K562 (cell line): ENCODE data around the gene PSMC4. TPM values are rescaled to one million over a fixed set of nuclear protein-coding genes. Genes with fewer than 3 reads are reported as not detected.
A peak's percentile ranks its signal among the peaks of the same experiment; 100 is the strongest.

ENCODE experiments used
- BRF1 ChIP-seq: IDR thresholded peaks from 3 replicates; pipeline ENCODE4 v1.6.1; 2011; ENCODE audit warnings: borderline replicate concordance, mild to moderate bottlenecking; ENCODE audit not compliant: insufficient read length; ENCODE audit errors: extremely low read depth
- CREM ChIP-seq: IDR thresholded peaks from 2 replicates; pipeline ENCODE4 v1.6.1; 2014; ENCODE audit warnings: antibody characterized with exemption, low read depth
- DEAF1 ChIP-seq: fragments of 450-650 bp; formaldehyde crosslinking; IDR thresholded peaks from 2 replicates; pipeline ENCODE4 v1.4.0; 2020; ENCODE audit warnings: mild to moderate bottlenecking, moderate library complexity
- ETV5 ChIP-seq: sonication (generic); formaldehyde crosslinking; IDR thresholded peaks from 2 replicates; pipeline ENCODE4 v1.4.0; 2020; ENCODE audit warnings: low read depth, mild to moderate bottlenecking, missing genetic modification reagents
- GABPB1 ChIP-seq: sonication (generic); formaldehyde crosslinking; IDR thresholded peaks from 2 replicates; pipeline ENCODE4 v1.8.0; 2022; ENCODE audit warnings: mild to moderate bottlenecking, missing genetic modification reagents
- HCFC1 ChIP-seq: IDR thresholded peaks from 2 replicates; pipeline ENCODE4 v1.6.1; 2012; ENCODE audit warnings: low read depth, low read length, improper control_type of control experiment
- HMG20B ChIP-seq: fragments of 250-450 bp; sonication (Bioruptor Pico); IDR thresholded peaks from 2 replicates; pipeline ENCODE4 v1.5.0; 2021; ENCODE audit warnings: mild to moderate bottlenecking
- RBM34 ChIP-seq: fragments of 200-400 bp; formaldehyde crosslinking; IDR thresholded peaks from 2 replicates; pipeline ENCODE4 v1.6.1; 2018; ENCODE audit warnings: low read length, borderline replicate concordance; ENCODE audit not compliant: insufficient read depth
- SUPT5H ChIP-seq: fragments of 450-650 bp; IDR thresholded peaks from 2 replicates; pipeline ENCODE4 v1.6.1; 2016
- USF2 ChIP-seq: sonication (generic); formaldehyde crosslinking; IDR thresholded peaks from 2 replicates; pipeline ENCODE4 v1.5.0; 2020; ENCODE audit warnings: missing genetic modification reagents
- ZFP36 ChIP-seq: fragments of 150-350 bp; IDR thresholded peaks from 2 replicates; pipeline ENCODE4 v1.6.1; 2018; ENCODE audit warnings: low read length, low read depth; ENCODE audit not compliant: partially characterized antibody
- ZNF695 ChIP-seq: fragments of 450-650 bp; formaldehyde crosslinking; IDR thresholded peaks from 2 replicates; pipeline ENCODE4 v1.4.0; 2020; ENCODE audit warnings: mild to moderate bottlenecking, moderate library complexity
- ZNF699 ChIP-seq: fragments of 250-450 bp; sonication (Bioruptor Pico); IDR thresholded peaks from 2 replicates; pipeline ENCODE4 v1.8.0; 2021; ENCODE audit warnings: mild to moderate bottlenecking, moderate library complexity; ENCODE audit not compliant: insufficient replicate concordance
- ZNF75A ChIP-seq: fragments of 450-650 bp; formaldehyde crosslinking; IDR thresholded peaks from 2 replicates; pipeline ENCODE4 v1.4.0; 2020; ENCODE audit warnings: mild to moderate bottlenecking
- polyA plus RNA-seq, 8 experiments: library from polyadenylated mRNA; depleted of rRNA in 4 of 8; stranded (reverse) in 5 of 8; unstranded in 3 of 8; fragments of >200 nt; fragmentation: Nextera tagmentation in 2 of 8; fragmentation: Illumina TruSeq in 1 of 8; extraction: Ambion mirVana in 2 of 8; extraction: Trizol in 1 of 8; gene quantifications; 2 replicates each; pipeline versions ENCODE4 v1.2.1 to v1.2.3, GENCODE V29; 2011 to 2014; ENCODE audit warnings: inconsistent platforms in 1 of 8, missing spikeins in 1 of 8
- total RNA-seq, 7 experiments: library from RNA; depleted of rRNA in 6 of 7; stranded (reverse); fragments of >200 nt in 6 of 7; fragmentation: Illumina TruSeq in 2 of 7; extraction: Trizol in 2 of 7; gene quantifications; 2 replicates each; pipeline versions ENCODE4 v1.2.1 to v1.2.3, GENCODE V29; 2011 to 2021; ENCODE audit warnings: low replicate concordance in 1 of 7
- TF ChIP-seq, protein P1 (sequence below): fragments of 450-650 bp; IDR thresholded peaks from 2 replicates; pipeline ENCODE4 v1.6.1; 2016; ENCODE audit warnings: low read depth
- TF ChIP-seq, protein P2 (sequence below): fragments of 450-650 bp; formaldehyde crosslinking; IDR thresholded peaks from 2 replicates; pipeline ENCODE4 v1.4.0; 2020; ENCODE audit warnings: mild to moderate bottlenecking, mixed read lengths

Gene PSMC4
- total and polyA plus RNA-seq, 9 of the 15 experiments (the other 6 are each of a cell fraction or from before 2014, with no cell fraction given), result 45.9 to 475 (median 142) TPM

DNA sequence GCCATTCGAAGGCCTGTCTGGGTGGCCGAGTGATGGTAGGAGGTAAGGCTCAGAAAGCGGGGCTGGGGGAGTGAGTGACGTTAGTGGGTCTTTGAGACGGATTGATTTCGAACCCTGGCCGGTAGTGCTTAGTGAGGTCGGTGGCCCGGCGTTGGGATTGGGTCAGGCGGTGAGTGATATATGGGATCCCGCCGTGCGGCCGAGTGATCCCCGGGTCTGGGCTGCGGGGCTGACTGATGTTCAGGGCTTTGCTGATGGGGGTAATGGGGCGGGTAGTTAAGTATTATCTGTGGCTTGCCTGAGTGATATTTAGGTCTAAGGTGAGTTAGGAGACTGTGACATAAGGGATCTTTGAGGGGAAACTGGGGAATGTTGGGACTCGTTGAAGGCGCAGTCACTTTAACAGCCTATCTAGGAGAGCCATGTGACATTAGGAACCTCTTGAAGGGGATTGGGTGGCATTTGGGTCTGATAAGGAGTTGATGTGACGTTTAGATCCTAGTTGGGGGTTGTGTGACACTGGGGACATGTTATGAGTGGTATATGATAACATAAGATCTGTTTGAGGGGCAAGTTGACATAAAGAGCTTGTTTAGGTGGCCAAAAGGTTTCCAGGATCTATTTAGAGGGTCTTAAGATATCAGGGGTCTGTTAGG is 543 bp downstream of the PSMC4 start (continued):
- TF ChIP-seq, protein P1, sequence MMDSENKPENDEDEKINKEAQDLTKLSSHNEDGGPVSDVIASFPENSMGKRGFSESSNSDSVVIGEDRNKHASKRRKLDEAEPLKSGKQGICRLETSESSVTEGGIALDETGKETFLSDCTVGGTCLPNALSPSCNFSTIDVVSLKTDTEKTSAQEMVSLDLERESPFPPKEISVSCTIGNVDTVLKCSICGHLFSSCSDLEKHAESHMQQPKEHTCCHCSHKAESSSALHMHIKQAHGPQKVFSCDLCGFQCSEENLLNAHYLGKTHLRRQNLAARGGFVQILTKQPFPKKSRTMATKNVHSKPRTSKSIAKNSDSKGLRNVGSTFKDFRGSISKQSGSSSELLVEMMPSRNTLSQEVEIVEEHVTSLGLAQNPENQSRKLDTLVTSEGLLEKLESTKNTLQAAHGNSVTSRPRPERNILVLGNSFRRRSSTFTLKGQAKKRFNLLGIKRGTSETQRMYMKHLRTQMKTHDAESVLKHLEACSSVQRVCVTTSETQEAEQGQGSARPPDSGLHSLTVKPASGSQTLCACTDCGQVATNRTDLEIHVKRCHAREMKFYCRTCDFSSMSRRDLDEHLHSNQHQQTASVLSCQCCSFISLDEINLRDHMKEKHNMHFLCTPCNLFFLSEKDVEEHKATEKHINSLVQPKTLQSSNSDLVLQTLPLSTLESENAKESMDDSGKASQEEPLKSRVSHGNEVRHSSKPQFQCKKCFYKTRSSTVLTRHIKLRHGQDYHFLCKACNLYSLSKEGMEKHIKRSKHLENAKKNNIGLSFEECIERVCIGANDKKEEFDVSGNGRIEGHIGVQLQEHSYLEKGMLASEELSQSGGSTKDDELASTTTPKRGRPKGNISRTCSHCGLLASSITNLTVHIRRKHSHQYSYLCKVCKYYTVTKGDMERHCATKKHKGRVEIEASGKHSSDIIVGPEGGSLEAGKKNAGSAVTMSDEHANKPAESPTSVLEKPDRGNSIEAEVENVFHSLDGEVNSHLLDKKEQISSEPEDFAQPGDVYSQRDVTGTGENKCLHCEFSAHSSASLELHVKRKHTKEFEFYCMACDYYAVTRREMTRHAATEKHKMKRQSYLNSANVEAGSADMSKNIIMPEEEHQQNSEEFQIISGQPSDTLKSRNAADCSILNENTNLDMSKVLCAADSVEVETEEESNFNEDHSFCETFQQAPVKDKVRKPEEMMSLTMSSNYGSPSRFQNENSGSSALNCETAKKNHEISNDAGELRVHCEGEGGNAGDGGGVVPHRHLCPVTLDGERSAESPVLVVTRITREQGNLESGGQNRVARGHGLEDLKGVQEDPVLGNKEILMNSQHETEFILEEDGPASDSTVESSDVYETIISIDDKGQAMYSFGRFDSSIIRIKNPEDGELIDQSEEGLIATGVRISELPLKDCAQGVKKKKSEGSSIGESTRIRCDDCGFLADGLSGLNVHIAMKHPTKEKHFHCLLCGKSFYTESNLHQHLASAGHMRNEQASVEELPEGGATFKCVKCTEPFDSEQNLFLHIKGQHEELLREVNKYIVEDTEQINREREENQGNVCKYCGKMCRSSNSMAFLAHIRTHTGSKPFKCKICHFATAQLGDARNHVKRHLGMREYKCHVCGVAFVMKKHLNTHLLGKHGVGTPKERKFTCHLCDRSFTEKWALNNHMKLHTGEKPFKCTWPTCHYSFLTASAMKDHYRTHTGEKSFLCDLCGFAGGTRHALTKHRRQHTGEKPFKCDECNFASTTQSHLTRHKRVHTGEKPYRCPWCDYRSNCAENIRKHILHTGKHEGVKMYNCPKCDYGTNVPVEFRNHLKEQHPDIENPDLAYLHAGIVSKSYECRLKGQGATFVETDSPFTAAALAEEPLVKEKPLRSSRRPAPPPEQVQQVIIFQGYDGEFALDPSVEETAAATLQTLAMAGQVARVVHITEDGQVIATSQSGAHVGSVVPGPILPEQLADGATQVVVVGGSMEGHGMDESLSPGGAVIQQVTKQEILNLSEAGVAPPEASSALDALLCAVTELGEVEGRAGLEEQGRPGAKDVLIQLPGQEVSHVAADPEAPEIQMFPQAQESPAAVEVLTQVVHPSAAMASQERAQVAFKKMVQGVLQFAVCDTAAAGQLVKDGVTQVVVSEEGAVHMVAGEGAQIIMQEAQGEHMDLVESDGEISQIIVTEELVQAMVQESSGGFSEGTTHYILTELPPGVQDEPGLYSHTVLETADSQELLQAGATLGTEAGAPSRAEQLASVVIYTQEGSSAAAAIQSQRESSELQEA, result no peak
- no peak for TF ChIP-seq BRF1
- no peak; the same call in 1 of the 2 replicates for TF ChIP-seq SUPT5H
- no peak for TF ChIP-seq ZNF695 (CRISPR knock-in tag)
- no peak for TF ChIP-seq DEAF1 (CRISPR knock-in tag)
- TF ChIP-seq ZNF699, result no peak
- no peak for TF ChIP-seq HMG20B (CRISPR knock-in tag)
- TF ChIP-seq HCFC1, result no peak
- TF ChIP-seq ZFP36, result no peak
- peak; percentile 42; the same call in 1 of the 2 replicates for TF ChIP-seq CREM
- no peak for TF ChIP-seq RBM34
- no peak for TF ChIP-seq ZNF75A
- TF ChIP-seq ETV5 (CRISPR knock-in tag), result no peak; the same call in 1 of the 2 replicates
- TF ChIP-seq, protein P2, sequence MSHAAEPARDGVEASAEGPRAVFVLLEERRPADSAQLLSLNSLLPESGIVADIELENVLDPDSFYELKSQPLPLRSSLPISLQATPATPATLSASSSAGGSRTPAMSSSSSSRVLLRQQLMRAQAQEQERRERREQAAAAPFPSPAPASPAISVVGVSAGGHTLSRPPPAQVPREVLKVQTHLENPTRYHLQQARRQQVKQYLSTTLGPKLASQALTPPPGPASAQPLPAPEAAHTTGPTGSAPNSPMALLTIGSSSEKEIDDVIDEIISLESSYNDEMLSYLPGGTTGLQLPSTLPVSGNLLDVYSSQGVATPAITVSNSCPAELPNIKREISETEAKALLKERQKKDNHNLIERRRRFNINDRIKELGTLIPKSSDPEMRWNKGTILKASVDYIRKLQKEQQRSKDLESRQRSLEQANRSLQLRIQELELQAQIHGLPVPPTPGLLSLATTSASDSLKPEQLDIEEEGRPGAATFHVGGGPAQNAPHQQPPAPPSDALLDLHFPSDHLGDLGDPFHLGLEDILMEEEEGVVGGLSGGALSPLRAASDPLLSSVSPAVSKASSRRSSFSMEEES (CRISPR knock-in tag), result no peak
- TF ChIP-seq USF2, result peak; percentile 13; the same call in 1 of the 2 replicates
- no peak for TF ChIP-seq GABPB1 (CRISPR knock-in tag)
